Fibroblast of the aortic adventitia (primary cell): ENCODE measurements around the gene RASL10A. TPM values are rescaled to one million over a fixed set of nuclear protein-coding genes. Genes with fewer than 3 reads are reported as not detected.

Experiments
- DNase-seq: peaks from one replicate; pipeline ENCODE4 v3.0.0-alpha.2; 2010; ENCODE audit warnings: low read depth
- H3K4me3 ChIP-seq: 2 replicates; pipeline ENCODE4 v1.5.1; 2011; ENCODE audit warnings: low read depth, mild to moderate bottlenecking, control low read depth, low read length, moderate library complexity
- CTCF ChIP-seq: IDR thresholded peaks from 2 replicates; pipeline ENCODE4 v1.5.1; 2011; ENCODE audit warnings: mild to moderate bottlenecking, low read length, control low read depth, inconsistent platforms; ENCODE audit not compliant: insufficient read depth
- total RNA-seq: library from RNA; depleted of rRNA; stranded (reverse); fragments of >200 nt; gene quantifications from 2 replicates; pipeline ENCODE4 v1.2.3, GENCODE V29; 2012; ENCODE audit warnings: low replicate concordance

RASL10A gene
- total RNA-seq, 1 donor: not detected

- H3K4me3 ChIP-seq: peak within 1 kb of the TSS; percentile 83
- TF ChIP-seq CTCF: peak; percentile 78
- peak; percentile 76 for DNase-seq
Observed at GRCh38 chr22:29306175-29306834, 9.2 kb downstream of the RASL10A start, which contains the start of gene GAS2L1. GAS2L1 (plus strand) TSS chr22:29306650; CDS start chr22:29308106, 1,456 bp downstream.

GRCh38 chr22:29305836-29306174 is 9.7 kb downstream of the RASL10A start:
- H3K4me3 ChIP-seq: no peak overlapping the region
- TF ChIP-seq CTCF: no peak
- DNase-seq: no peak

- no peak for TF ChIP-seq CTCF
- no peak for DNase-seq
- H3K4me3 ChIP-seq: no peak overlapping the region
Observed at GRCh38 chr22:29302681-29303465, 12.6 kb downstream of the RASL10A start.

GRCh38 chr22:29302402-29302680 is 13.2 kb downstream of the RASL10A start:
- no peak overlapping the region for H3K4me3 ChIP-seq
- DNase-seq: no peak
- no peak for TF ChIP-seq CTCF

- H3K4me3 ChIP-seq: no peak overlapping the region
- DNase-seq: no peak
- no peak for TF ChIP-seq CTCF
Observed at GRCh38 chr22:29301716-29302401, 13.6 kb downstream of the RASL10A start.

- no peak for TF ChIP-seq CTCF
- no peak overlapping the region for H3K4me3 ChIP-seq
- no peak for DNase-seq
Observed at GRCh38 chr22:29300807-29301601, 14.5 kb downstream of the RASL10A start.
